Measurements from ENCODE around the gene RAB36. TPM values are rescaled to one million over a fixed set of nuclear protein-coding genes. Genes with fewer than 3 reads are reported as not detected.

Gene RAB36
- total RNA-seq, 2 donors from 2014 or later = 0.98 to 2.3 TPM

DNA sequence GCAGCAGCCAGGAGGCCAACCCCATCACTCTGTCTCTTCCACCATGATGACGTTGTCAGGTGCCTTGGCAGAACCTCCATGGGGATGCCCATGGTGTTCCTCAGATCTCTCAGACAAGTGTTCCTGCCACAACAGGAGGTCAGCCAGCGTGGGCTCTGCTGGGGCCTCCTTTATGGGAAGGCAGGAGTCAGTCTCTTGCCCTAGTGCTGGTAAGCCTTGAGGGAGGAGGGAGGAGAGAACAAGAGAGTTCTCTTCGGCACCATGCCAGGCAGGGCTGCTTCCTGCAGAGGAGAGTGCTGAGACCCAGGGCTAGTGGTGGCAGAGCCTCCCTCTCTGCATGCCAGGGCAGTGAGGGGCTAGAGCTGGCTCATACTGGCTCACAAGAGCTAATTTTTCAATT, 42.5 kb upstream of the RAB36 start:
- H3K4me3 ChIP-seq = no peak overlapping the region
- H3K9me3 ChIP-seq = no peaks in the 10 kb centered on the region
- no peak overlapping the region for H3K27ac ChIP-seq
- no peaks in the 10 kb centered on the region for H3K27me3 ChIP-seq
- no peak for DNase-seq
- H3K4me1 ChIP-seq = no peaks in the 10 kb centered on the region
- no peaks in the 10 kb centered on the region for H3K36me3 ChIP-seq
- TF ChIP-seq, protein P1, sequence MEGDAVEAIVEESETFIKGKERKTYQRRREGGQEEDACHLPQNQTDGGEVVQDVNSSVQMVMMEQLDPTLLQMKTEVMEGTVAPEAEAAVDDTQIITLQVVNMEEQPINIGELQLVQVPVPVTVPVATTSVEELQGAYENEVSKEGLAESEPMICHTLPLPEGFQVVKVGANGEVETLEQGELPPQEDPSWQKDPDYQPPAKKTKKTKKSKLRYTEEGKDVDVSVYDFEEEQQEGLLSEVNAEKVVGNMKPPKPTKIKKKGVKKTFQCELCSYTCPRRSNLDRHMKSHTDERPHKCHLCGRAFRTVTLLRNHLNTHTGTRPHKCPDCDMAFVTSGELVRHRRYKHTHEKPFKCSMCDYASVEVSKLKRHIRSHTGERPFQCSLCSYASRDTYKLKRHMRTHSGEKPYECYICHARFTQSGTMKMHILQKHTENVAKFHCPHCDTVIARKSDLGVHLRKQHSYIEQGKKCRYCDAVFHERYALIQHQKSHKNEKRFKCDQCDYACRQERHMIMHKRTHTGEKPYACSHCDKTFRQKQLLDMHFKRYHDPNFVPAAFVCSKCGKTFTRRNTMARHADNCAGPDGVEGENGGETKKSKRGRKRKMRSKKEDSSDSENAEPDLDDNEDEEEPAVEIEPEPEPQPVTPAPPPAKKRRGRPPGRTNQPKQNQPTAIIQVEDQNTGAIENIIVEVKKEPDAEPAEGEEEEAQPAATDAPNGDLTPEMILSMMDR (IDR thresholded peaks at IDR 0.05) = no peak
- H3K9ac ChIP-seq (ENCODE audit: low read depth in 2 of 2, low read length in 2 of 2) = no peak overlapping the region
- intact Hi-C loops (cut with DNase I) = no loop called here

- Histone ChIP-seq H3K27ac (no peak overlapping the region), H3K9ac (ENCODE audit: low read depth in 2 of 2, low read length in 2 of 2) (no peak overlapping the region), H3K27me3 (no peaks in the 10 kb centered on the region), H3K4me1 (no peaks in the 10 kb centered on the region), H3K9me3 (no peaks in the 10 kb centered on the region), H3K36me3 (no peaks in the 10 kb centered on the region), H3K4me3 (no peak overlapping the region)
- no peak for DNase-seq
- intact Hi-C loops (cut with DNase I) = no loop called here
- TF ChIP-seq, protein P1 (IDR thresholded peaks at IDR 0.05) = no peak
Observed at GRCh38 chr22:23103199-23103954, 41.9 kb upstream of the RAB36 start.

GRCh38 chr22:23104187-23104971, 40.9 kb upstream of the RAB36 start:
- H3K9me3 ChIP-seq = no peaks in the 10 kb centered on the region
- no peak for DNase-seq
- no peak overlapping the region for H3K4me3 ChIP-seq
- no peaks in the 10 kb centered on the region for H3K4me1 ChIP-seq
- H3K9ac ChIP-seq (ENCODE audit: low read depth in 2 of 2, low read length in 2 of 2) = no peak overlapping the region
- H3K27ac ChIP-seq = no peak overlapping the region
- TF ChIP-seq, protein P1 (IDR thresholded peaks at IDR 0.05) = no peak
- intact Hi-C loops (cut with DNase I) = no loop called here
- H3K27me3 ChIP-seq = no peaks in the 10 kb centered on the region
- no peaks in the 10 kb centered on the region for H3K36me3 ChIP-seq

- H3K36me3 ChIP-seq = no peaks in the 10 kb centered on the region
- H3K4me3 ChIP-seq = no peak overlapping the region
- H3K9me3 ChIP-seq = no peaks in the 10 kb centered on the region
- TF ChIP-seq, protein P1 (IDR thresholded peaks at IDR 0.05) = no peak
- no peak overlapping the region for H3K9ac ChIP-seq (ENCODE audit: low read depth in 2 of 2, low read length in 2 of 2)
- no peak overlapping the region for H3K27ac ChIP-seq
- DNase-seq = no peak
- intact Hi-C loops (cut with DNase I) = no loop called here
- H3K27me3 ChIP-seq = no peaks in the 10 kb centered on the region
- no peaks in the 10 kb centered on the region for H3K4me1 ChIP-seq
Observed at GRCh38 chr22:23105304-23105703, 40.0 kb upstream of the RAB36 start.

- no peak for DNase-seq
- no peaks in the 10 kb centered on the region for H3K36me3 ChIP-seq
- H3K9ac ChIP-seq (ENCODE audit: low read depth in 2 of 2, low read length in 2 of 2) = no peak overlapping the region
- H3K9me3 ChIP-seq = no peaks in the 10 kb centered on the region
- no peaks in the 10 kb centered on the region for H3K27me3 ChIP-seq
- intact Hi-C loops (cut with DNase I) = no loop called here
- H3K4me1 ChIP-seq = no peaks in the 10 kb centered on the region
- no peak overlapping the region for H3K4me3 ChIP-seq
- no peak overlapping the region for H3K27ac ChIP-seq
- TF ChIP-seq, protein P1 (IDR thresholded peaks at IDR 0.05) = no peak
Observed at GRCh38 chr22:23105919-23106318, 39.4 kb upstream of the RAB36 start.
